ENCODE data around the gene ADK.
"Not testable (repeated sequence)": the region's sequence is repeated elsewhere in the genome, so short reads cannot be mapped to it uniquely, and the experiment has no call there.

Gene ADK

DNA sequence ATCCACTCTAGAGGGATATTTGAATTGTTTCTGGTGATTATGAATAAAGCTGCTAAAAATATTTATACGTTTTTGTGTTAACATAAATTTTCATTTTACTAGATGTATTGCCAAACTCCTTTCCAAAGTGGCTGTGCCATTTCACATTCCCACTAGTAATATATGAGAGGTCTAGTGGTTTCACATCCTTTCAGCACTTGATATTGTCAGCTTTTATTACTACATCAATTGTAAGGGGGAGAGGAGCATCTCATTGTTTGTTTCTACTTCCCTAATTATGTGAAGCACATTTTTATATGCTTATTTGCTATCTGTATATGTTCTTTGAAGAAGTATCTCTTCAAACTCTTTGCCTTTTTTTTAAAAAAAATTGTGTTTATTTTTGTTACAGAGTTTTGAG is 184.5 kb downstream of the ADK start:
- no peak overlapping the region for H3K4me3 ChIP-seq (ENCODE audit: low read depth, low read length)
- TF ChIP-seq, protein P1, sequence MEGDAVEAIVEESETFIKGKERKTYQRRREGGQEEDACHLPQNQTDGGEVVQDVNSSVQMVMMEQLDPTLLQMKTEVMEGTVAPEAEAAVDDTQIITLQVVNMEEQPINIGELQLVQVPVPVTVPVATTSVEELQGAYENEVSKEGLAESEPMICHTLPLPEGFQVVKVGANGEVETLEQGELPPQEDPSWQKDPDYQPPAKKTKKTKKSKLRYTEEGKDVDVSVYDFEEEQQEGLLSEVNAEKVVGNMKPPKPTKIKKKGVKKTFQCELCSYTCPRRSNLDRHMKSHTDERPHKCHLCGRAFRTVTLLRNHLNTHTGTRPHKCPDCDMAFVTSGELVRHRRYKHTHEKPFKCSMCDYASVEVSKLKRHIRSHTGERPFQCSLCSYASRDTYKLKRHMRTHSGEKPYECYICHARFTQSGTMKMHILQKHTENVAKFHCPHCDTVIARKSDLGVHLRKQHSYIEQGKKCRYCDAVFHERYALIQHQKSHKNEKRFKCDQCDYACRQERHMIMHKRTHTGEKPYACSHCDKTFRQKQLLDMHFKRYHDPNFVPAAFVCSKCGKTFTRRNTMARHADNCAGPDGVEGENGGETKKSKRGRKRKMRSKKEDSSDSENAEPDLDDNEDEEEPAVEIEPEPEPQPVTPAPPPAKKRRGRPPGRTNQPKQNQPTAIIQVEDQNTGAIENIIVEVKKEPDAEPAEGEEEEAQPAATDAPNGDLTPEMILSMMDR (IDR thresholded peaks at IDR 0.05; ENCODE audit: low read depth, low read length, missing control alignments), result no peak
- in situ Hi-C loops (cut with HindIII; ENCODE audit: low sequenced_read_pairs), result no loop called here
- no peak for DNase-seq (ENCODE audit: low read depth)

DNA sequence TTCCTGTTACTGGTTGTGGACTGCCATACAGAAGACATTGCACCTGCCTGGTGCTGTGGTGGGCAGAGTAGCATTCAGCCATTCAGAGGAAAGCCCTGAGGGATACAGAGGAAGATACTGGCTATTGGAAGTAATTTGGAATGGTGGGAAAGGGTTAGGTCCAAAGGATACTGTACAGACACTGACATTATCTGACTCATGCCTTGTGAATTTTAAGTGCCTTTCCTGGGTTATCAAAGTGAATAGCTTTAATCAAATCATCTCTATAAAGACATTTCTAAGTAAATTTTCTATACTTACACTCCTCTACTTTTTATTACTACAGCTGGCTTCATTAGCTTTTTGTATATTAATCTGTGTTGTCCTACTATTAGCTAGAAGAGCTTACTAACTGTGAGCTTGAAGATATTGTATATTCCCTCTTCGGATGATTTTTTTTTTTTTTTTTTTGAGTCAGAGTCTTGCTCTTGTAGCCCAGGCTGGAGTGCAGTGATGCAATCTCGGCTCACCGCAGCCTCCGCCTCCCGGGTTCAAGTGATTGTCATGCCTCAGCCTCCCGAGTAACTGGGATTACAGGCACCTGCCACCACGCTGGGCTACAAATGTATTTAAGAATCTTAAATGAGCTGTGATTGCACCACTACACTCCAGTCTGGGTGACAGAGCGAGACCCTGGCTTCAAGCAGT is 186.5 kb downstream of the ADK start:
- TF ChIP-seq, protein P1 (IDR thresholded peaks at IDR 0.05; ENCODE audit: low read depth, low read length, missing control alignments), result no peak
- DNase-seq (ENCODE audit: low read depth), result no peak
- in situ Hi-C loops (cut with HindIII; ENCODE audit: low sequenced_read_pairs), result no loop called here
- H3K4me3 ChIP-seq (ENCODE audit: low read depth, low read length), result no peak overlapping the region

DNA sequence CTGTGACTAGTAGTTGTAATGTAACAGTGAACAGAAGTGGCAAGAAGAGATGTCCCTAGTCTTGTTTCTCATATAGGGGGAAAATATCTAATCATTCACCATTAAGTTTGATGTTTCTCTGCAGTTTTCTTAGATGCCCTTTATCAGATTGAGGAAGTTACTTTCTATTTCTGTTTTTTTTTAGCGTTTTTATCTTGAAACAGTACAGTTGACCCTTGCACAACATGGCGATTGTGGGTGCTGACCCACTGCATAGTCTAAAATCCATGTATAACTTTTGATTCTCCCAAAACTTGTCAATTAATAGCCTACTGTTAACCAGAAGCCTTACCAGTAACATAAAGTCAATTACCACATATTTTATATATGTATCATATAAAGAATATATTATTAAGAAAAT is 192.0 kb downstream of the ADK start:
- H3K4me3 ChIP-seq (ENCODE audit: low read depth, low read length), result no peak overlapping the region
- DNase-seq (ENCODE audit: low read depth), result no peak
- TF ChIP-seq, protein P1 (IDR thresholded peaks at IDR 0.05; ENCODE audit: low read depth, low read length, missing control alignments), result no peak
- in situ Hi-C loops (cut with HindIII; ENCODE audit: low sequenced_read_pairs), result no loop called here

DNA sequence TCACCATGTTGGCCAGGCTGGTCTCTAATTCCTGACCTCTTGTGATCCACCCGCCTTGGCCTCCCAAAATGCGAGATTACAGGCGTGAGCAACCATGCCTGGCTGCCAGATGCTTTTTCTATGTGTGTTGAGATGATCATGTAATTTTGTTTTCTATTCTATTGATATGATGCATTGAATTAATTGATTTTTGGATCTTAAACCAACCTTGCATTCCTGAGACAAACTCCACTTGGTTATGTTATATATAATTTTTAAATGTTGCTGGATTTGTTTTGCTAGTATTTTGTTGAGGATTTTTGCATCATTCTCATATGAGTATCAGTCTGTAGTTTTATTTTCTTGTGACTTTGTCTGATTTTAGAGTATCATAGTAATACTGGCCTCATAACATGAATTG is 192.8 kb downstream of the ADK start:
- DNase-seq (ENCODE audit: low read depth), result no peak
- in situ Hi-C loops (cut with HindIII; ENCODE audit: low sequenced_read_pairs), result no loop called here
- no peak overlapping the region for H3K4me3 ChIP-seq (ENCODE audit: low read depth, low read length)
- TF ChIP-seq, protein P1 (IDR thresholded peaks at IDR 0.05; ENCODE audit: low read depth, low read length, missing control alignments), result no peak

DNA sequence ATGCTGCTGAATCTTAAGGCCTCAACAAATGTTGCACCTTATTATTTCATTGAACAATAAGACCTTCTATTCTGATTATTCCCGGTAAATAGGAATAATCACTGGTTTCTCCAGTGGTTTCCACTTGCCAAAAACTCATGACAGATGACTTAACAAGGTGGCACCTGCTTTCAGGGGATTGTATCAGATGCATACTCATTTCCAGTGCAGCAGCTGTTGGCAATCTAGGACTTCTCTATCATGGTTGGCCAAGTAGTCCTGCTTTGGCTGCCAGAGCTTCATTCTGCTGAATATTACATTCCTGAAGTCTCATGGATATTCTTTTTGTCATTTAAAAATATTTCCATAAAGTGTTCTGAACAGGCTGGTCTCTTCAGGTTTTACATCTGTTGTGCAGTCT is 193.3 kb downstream of the ADK start:
- TF ChIP-seq, protein P1 (IDR thresholded peaks at IDR 0.05; ENCODE audit: low read depth, low read length, missing control alignments), result no peak
- no peak overlapping the region for H3K4me3 ChIP-seq (ENCODE audit: low read depth, low read length)
- DNase-seq (ENCODE audit: low read depth), result no peak
- in situ Hi-C loops (cut with HindIII; ENCODE audit: low sequenced_read_pairs), result no loop called here

DNA sequence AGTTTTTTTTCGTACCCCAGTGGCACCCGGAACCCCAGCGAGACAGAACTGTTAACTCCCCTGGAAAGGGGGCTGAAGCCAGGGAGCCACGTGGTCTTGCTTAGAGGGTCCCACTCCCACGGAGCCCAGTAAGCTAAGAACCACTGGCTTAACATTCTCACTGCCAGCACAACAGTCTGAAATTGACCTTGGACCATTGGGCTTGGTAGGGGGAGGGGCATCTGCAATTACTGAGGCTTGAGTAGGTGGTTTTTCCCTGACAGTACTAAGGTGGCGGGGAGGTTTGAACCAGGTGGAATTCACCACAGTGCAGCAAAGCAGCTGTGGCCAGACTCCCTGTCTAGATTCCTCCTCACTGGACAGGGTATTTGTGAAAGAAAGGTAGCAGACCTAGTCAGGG is 196.5 kb downstream of the ADK start:
- no peak for DNase-seq (ENCODE audit: low read depth)
- TF ChIP-seq, protein P1 (IDR thresholded peaks at IDR 0.05; ENCODE audit: low read depth, low read length, missing control alignments), result no peak
- H3K4me3 ChIP-seq (ENCODE audit: low read depth, low read length), result no peak overlapping the region
- in situ Hi-C loops (cut with HindIII; ENCODE audit: low sequenced_read_pairs), result no loop called here

DNA sequence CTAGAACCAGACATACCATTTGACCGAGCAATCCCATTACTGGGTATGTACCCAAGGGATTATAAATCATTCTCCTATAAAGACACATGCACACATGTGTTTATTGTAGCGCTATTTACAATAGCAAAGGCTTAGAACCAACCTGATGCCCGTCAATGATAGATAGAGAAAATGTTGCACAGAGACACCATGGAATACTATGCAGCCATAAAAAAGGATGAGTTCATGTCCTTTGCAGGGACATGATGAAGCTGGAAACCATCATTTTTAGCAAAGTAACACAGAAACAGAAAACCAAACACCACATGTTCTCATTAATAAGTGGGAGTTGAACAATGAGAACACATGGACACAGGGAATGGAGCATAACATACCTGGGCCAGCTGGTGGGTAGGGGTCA is 202.0 kb downstream of the ADK start:
- H3K4me3 ChIP-seq (ENCODE audit: low read depth, low read length); in situ Hi-C loops (cut with HindIII; ENCODE audit: low sequenced_read_pairs); DNase-seq (ENCODE audit: low read depth): not testable (repeated sequence)
